HG02970 (cell line): ENCODE measurements around the gene OR4B1.
A peak's percentile ranks its signal among the peaks of the same experiment; 100 is the strongest.
"Not testable (repeated sequence)": the region's sequence is repeated elsewhere in the genome, so short reads cannot be mapped to it uniquely, and the experiment has no call there.

Experiments
- ATAC-seq: cut with Tn5 transposase; IDR thresholded peaks from one replicate; pipeline ENCODE4 v1.9.1; 2021; ENCODE audit warnings: mild to moderate bottlenecking, moderate library complexity, moderate number of reproducible peaks; ENCODE audit not compliant: unreplicated experiment, low FRiP score

Gene OR4B1, protein sequence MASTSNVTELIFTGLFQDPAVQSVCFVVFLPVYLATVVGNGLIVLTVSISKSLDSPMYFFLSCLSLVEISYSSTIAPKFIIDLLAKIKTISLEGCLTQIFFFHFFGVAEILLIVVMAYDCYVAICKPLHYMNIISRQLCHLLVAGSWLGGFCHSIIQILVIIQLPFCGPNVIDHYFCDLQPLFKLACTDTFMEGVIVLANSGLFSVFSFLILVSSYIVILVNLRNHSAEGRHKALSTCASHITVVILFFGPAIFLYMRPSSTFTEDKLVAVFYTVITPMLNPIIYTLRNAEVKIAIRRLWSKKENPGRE

GRCh38 chr11:48216510-48216909 is at the start of gene OR4B1:
Gene OR4B1, plus strand, starts transcription at chr11:48216810. Its CDS starts 0 bp downstream, at chr11:48216810.
- ATAC-seq, result no peak

DNA sequence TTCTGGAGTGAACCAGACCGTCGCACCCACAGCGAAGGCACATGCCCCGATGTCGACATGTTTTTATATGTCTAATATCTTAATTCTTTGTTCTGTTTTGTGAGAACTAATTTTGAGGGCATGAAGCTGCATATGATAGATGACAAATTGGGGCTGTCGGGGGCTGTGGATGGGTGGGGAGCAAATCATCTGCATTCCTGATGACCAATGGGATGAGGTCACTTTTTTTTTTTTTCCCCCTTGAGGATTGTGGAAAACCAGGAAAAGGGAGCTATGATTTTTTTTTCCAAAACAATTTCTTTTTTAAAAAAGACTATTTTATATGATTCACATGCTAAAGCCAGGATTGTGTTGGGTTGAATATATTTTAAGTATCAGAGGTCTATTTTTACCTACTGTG is 49.2 kb upstream of the OR4B1 start:
- no peak for ATAC-seq

DNA sequence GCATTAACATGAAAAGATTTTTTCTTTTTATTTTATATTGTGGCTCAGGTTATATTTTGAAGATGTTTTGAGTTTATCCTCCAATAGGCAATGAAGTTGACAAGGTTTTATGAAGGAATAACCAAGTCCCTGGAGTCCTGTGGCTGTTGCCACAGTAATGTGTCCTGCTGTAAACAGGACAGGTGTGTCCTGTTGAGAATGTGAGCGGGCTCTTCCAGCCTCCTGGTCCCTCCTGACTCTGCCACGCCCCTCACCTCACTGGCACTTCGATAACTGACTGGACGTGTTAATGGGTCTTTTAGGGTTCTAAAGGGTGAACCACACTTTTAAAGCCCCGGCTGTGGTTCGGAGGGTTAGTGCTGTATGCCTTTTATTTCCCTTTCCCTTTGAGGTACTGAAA is 47.8 kb upstream of the OR4B1 start:
- ATAC-seq, result no peak

- no peak for ATAC-seq
These were observed 47.4 kb upstream of the OR4B1 start for GRCh38 chr11:48169259-48169658.

DNA sequence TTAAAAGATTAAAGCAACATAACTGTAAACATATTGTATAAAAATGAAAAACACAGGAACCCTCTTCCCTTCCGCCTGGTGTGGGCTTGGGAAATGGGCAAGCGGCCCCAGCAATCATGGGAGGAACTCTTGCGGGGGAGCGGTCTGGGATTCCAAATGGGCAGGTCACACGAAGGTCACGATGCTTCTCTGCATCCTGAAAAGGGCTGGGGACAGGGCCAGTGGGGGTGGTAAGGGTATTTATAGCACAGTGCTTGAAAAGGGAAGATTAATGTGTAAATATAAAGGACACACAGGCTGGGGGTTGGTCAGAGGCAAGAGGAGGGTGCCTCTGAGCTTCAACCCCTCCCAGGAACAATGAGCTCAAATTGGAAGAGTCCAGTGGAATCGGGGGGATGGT is 46.9 kb upstream of the OR4B1 start:
- ATAC-seq, result no peak

DNA sequence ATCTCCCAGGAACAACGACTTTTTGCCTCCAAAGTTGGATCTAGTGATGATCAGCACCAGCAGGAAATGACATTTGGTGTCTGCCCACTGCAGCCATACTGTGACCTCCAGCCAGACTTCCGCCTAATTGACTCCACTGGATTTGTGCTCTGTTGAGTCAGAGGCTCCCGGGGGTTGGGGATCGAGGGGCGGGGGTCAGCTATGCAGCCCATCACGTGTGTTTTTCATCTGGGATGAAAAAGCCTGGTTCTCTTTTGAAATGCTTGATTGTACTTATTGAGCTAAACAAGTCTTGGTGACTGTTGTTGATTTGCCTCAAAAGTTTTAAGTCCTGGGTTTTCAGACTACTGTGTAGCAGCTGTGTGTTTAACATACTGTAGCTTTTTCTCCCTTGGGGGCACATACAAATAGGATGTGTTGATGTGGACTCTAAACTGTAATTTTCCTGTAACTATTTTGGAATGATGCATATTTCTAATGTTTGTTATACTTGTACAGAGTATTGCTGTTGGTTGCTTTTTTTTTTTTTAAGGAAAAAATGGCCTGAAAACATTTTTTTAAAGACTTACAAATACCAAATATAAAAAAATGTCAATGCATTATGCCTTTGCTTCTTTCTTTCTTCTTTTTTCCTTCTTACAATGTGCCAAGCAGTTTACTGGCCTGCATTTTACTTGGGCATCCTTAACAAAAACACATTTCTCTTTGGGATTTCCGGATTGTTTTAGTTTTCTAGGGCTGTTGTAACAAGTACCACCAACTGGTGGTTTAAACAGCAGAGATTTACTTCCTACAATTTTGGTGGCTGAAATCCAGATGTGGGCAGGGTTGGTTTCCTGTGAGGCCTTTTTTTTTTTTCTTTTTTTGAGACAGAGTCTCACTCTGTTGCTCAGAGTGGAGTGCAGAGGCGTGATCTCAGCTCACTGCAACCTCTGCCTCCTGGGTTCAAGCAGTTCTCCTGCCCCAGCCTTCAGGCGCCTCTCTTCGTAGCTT is 46.1 kb upstream of the OR4B1 start:
- ATAC-seq, result no peak

DNA sequence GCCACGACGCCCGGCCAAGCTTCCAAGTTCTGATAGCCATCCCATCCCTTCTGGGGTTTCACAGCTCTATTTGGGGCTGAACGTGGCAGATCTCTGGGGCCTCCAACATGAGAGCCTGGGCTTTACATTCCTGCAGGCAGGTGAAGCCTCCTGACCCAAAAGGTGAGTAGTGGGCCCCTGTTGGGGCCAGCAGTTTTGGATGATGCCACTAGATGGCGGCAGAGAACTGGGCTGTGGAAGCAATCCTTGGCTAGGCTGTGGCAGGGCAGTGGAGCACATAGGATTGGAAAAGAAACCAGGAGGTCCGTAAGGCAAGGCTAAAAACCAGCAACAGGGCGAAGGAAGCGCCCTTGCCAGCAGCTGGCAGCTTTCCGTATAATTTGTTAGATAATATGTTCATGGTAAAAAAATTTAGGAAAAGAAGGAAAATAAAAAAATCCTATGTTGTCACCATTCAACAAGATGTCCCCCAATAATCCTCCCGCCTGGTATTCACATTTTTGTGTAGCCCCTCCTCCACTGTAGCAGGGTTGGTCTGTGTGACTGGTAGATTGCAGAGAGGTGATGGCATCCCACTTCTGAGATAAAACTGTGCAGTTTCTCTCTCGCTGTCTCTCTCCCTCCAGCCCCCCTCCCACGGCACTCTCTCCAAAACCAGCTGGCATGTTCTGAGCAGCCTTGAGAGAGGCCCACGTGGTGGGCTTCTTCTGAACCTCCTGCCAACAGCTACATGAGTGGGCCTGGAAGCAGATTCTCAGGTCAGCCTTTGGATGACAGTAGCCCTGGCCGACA is 43.6 kb upstream of the OR4B1 start:
- ATAC-seq, result peak; percentile 62

DNA sequence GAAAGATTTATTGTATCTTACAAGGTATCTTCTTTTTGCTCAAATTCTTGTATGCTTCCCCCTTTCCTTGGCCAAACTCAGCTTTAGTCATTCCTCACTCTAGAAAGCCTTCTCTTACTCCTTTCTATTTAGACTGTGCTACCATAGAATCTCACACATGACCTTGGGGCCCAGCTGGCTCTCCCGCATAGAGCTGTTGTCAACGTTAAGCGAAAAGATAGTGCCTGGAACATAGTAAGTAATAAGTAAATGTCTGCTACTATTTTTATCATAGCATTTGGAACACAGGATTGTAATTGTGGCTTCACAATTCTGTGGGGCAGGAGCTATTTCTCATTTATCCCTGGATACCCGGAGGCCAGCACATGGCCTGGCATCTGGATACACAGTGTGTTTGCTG is 38.9 kb upstream of the OR4B1 start:
- ATAC-seq, result no peak

GRCh38 chr11:48180627-48181026 is 36.0 kb upstream of the OR4B1 start:
- no peak for ATAC-seq

GRCh38 chr11:48182860-48183526 is 33.6 kb upstream of the OR4B1 start:
- ATAC-seq, result no peak

GRCh38 chr11:48184452-48184851 is 32.2 kb upstream of the OR4B1 start:
- no peak for ATAC-seq

DNA sequence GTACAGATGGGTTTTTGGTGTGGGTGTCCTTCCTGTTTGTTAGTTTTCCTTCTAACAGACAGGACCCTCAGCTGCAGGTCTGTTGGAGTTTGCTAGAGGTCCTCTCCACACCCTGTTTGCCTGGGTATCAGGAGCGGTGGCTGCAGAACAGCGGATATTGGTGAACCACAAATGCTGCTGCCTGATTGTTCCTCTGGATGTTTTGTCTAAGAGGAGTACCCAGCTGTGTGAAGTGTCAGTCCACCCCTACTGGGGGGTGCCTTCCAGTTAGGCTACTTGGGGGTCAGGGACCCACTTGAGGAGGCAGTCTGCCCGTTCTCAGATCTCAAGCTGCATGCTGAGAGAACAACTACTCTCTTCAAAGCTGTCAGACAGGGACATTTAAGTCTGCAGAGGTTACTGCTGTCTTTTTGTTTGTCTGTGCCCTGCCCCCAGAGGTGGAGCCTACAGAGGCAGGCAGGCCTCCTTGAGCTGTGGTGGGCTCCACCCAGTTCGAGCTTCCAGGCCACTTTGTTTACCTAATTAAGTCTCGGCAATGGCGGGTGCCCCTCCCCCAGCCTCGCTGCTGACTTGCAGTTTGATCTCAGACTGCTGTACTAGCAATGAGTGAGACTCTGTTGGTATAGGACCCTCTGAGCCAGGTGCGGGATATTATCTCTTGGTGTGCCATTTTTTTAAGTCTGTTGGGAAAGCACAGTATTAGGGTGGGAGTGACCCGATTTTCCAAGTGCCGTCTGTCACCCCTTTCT is 25.5 kb upstream of the OR4B1 start:
- not testable (repeated sequence) for ATAC-seq

DNA sequence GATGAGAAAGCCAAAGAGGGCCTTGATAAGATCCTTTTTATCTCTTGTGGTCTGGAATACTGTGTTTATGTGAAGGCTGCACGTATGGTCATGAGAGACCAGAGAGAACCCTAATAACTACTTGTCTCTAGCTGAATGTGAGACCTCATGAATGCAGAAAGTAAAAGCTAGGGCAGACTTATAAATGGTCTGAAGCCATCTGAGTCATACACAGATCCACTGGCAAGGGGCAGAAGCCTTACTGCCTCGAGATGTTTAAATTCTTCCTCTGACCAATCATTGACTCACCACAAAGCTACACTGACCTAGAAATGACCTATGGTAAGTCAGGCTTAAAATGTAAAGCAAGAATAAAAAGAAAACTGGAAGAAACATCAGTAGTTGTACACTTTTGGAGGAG is 22.7 kb upstream of the OR4B1 start:
- ATAC-seq, result no peak

DNA sequence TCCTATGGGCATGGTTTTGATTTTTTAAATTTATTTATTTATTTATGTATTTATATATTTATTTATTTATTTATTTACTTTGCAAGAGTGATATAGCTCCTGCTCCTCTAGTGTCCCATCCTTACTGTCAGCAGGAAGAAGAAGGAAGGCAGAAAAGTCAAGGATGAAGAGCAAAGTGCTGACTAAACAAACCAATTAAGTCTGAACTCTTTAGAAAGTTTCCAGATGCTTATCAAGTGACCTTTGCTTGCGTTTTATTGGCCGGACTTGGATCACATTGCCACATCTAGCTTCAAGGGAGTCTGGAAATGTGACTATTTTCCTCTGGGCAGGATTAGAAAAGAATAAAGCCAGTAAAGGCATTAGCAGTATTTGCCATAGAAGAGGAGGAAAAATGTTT is 8.7 kb upstream of the OR4B1 start:
- no peak for ATAC-seq

DNA sequence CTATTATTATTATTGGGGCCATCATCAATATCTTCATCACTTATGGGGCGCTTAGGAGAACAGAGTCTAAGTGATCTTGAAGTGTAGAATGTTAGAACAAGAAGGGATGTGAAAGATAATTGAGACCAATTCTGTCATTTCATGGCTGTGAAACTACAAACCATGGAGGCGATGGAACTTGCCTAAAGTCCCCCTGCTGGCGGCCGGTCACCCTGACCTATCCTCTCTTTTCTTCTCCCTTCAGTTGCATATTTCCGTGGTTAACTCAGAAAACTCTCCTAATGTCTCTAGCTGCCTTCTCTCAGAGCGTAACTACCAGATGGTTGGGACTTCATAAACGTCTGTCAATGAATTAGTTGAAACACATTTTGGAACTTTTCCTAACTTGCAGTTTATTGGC is 6.6 kb upstream of the OR4B1 start:
- no peak for ATAC-seq

- ATAC-seq, result no peak
These were observed 12.2 kb downstream of the OR4B1 start for GRCh38 chr11:48228761-48229160.

GRCh38 chr11:48230057-48230456 is 13.4 kb downstream of the OR4B1 start:
- not testable (repeated sequence) for ATAC-seq

DNA sequence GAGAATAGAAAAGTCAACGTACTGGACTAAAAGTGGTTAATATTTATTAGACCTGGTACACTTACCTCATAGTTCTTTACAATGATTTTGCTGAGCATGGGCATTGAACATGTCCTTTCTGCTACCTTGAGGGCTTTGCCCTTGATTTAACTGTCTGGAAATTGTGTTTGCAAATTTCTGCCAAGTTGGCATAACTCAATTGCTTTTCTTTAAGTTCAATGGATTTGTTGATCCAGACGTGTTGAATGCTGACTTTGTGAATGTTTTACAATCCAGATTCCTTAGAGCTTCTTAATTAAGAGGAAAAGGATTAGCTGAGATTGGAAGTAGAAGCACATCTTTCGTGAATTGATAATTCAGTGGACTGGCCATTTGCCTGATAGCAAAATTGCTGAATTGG is 21.1 kb downstream of the OR4B1 start:
- no peak for ATAC-seq

DNA sequence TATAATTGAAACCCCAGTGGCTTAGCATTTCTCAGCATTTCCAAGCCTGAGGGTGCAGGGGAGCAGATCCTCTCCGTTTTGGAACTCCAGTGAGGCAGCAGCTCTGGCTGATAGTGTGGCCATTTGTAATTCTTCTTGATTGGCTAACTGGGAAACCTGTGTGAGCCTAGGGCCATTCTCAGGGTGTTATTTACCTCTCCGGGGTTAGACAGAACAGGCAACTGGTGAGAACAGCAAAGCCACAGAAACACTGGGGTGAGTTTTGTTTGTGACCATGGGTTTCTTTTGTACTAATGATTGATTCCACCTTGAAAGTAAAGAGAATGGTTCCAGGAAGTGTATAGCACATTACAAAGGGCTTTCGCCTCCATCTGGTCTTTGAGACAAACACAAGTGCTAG is 25.9 kb downstream of the OR4B1 start:
- no peak for ATAC-seq

- ATAC-seq, result no peak
These were observed 28.2 kb downstream of the OR4B1 start, which contains the start of gene OR4X2 for GRCh38 chr11:48244804-48245203. Gene OR4X2, plus strand, starts transcription at chr11:48245104. Its CDS starts 0 bp downstream, at chr11:48245104.
